ENCODE data around the gene GMDS. TPM values are rescaled to one million over a fixed set of nuclear protein-coding genes. Genes with fewer than 3 reads are reported as not detected.

The GMDS gene
- total RNA-seq, 3 donors from 2014 or later (not counting 1 experiment from before 2014, with no cell fraction given), result 23.6 to 31.0 (median 26.4) TPM

- H3K4me3 Mint-ChIP-seq, result no peak overlapping the region
- Histone ChIP-seq H3K36me3 (ENCODE audit: control insufficient read depth, insufficient read depth, low read length) (no peaks in the 10 kb centered on the region), H3K4me3 (ENCODE audit: low read length) (no peak overlapping the region), H3K27me3 (ENCODE audit: control insufficient read depth, insufficient read depth, low read length) (no peaks in the 10 kb centered on the region), H3K27ac (ENCODE audit: low read length) (no peak overlapping the region), H3K9me3 (ENCODE audit: control insufficient read depth, insufficient read depth, low read length) (no peaks in the 10 kb centered on the region), H3K4me1 (ENCODE audit: control insufficient read depth, insufficient read depth, low read length) (peaks cover 25% of the 10 kb centered on the region)
- ATAC-seq (peak in 1 of 3 donors; percentile 52), DNase-seq (no peak)
- no peaks in the 10 kb centered on the region for H3K9me3 Mint-ChIP-seq
- TF ChIP-seq, protein P1, sequence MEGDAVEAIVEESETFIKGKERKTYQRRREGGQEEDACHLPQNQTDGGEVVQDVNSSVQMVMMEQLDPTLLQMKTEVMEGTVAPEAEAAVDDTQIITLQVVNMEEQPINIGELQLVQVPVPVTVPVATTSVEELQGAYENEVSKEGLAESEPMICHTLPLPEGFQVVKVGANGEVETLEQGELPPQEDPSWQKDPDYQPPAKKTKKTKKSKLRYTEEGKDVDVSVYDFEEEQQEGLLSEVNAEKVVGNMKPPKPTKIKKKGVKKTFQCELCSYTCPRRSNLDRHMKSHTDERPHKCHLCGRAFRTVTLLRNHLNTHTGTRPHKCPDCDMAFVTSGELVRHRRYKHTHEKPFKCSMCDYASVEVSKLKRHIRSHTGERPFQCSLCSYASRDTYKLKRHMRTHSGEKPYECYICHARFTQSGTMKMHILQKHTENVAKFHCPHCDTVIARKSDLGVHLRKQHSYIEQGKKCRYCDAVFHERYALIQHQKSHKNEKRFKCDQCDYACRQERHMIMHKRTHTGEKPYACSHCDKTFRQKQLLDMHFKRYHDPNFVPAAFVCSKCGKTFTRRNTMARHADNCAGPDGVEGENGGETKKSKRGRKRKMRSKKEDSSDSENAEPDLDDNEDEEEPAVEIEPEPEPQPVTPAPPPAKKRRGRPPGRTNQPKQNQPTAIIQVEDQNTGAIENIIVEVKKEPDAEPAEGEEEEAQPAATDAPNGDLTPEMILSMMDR (IDR thresholded peaks at IDR 0.05), result no peak
- H3K27me3 Mint-ChIP-seq (ENCODE audit: low read depth in 2 of 2), result no peaks in the 10 kb centered on the region
- WGBS (ENCODE audit: insufficient coverage), result 67% methylated on average over 11 of the region's 11 CpGs
- no peak overlapping the region for H3K27ac Mint-ChIP-seq
- intact Hi-C loops (cut with micrococcal nuclease), result no loop called here
- H3K36me3 Mint-ChIP-seq, result no peaks in the 10 kb centered on the region
- peaks cover 47 to 53% of the 10 kb centered on the region in 2 donors for H3K4me1 Mint-ChIP-seq
These were observed 121.1 kb downstream of the GMDS start for GRCh38 chr6:2124260-2124709.

DNA sequence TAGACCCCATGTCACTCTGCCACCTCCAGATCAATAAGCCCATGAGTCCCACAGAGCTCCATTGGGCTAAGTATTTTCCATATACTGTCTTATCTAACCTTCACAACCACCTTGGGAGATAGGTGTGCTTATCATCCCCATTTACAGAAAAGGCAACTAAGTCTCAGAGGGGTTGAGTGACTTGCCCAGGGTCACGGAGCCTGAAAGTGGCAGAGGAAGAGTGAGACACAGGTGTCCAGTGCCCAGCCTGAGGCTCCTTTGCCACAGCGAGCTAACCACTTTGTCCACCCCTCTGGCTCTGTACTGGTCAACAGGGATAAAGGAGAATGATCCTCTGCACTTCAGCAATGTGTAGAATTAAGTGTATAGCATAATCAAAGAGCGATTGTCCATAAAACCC is 124.5 kb downstream of the GMDS start:
- Histone ChIP-seq H3K9me3 (ENCODE audit: control insufficient read depth, insufficient read depth, low read length) (no peaks in the 10 kb centered on the region), H3K27me3 (ENCODE audit: control insufficient read depth, insufficient read depth, low read length) (no peaks in the 10 kb centered on the region), H3K4me1 (ENCODE audit: control insufficient read depth, insufficient read depth, low read length) (no peaks in the 10 kb centered on the region), H3K36me3 (ENCODE audit: control insufficient read depth, insufficient read depth, low read length) (no peaks in the 10 kb centered on the region), H3K27ac (ENCODE audit: low read length) (no peak overlapping the region), H3K4me3 (ENCODE audit: low read length) (no peak overlapping the region)
- no peaks in the 10 kb centered on the region for H3K36me3 Mint-ChIP-seq
- 100% methylated on average over 2 of the region's 3 CpGs for WGBS (ENCODE audit: insufficient coverage)
- H3K27ac Mint-ChIP-seq, result no peak overlapping the region
- no peaks in the 10 kb centered on the region for H3K27me3 Mint-ChIP-seq (ENCODE audit: low read depth in 2 of 2)
- TF ChIP-seq, protein P1 (IDR thresholded peaks at IDR 0.05), result no peak
- no peak overlapping the region for H3K4me3 Mint-ChIP-seq
- no peaks in the 10 kb centered on the region for H3K9me3 Mint-ChIP-seq
- peaks cover 15 to 20% of the 10 kb centered on the region in 2 donors for H3K4me1 Mint-ChIP-seq
- DNase-seq (no peak), ATAC-seq (no peak)
- intact Hi-C loops (cut with micrococcal nuclease), result no loop called here

DNA sequence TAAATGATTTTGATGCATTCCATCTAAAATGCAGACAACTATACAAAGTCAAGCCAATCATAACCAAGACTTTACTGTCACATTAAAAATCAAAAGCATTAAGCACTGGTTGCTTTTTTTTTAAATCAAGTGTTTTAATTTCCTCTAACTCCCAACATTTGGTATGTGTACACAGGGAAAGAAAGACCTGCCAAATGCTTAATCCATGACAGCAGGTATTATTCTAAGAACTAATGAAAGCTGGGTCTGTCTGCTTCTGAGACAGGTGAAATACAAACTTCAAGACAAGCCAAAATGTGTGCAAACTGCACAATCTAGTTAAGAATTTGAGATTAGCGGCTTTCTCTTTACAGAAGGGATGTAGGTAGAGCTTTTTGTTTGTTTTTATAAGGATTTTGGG is 126.1 kb downstream of the GMDS start:
- Histone ChIP-seq H3K4me1 (ENCODE audit: control insufficient read depth, insufficient read depth, low read length) (no peaks in the 10 kb centered on the region), H3K9me3 (ENCODE audit: control insufficient read depth, insufficient read depth, low read length) (no peaks in the 10 kb centered on the region), H3K36me3 (ENCODE audit: control insufficient read depth, insufficient read depth, low read length) (peaks cover 2% of the 10 kb centered on the region), H3K27me3 (ENCODE audit: control insufficient read depth, insufficient read depth, low read length) (no peaks in the 10 kb centered on the region), H3K27ac (ENCODE audit: low read length) (no peak overlapping the region), H3K4me3 (ENCODE audit: low read length) (no peak overlapping the region)
- TF ChIP-seq, protein P1 (IDR thresholded peaks at IDR 0.05), result no peak
- DNase-seq (no peak), ATAC-seq (no peak)
- H3K36me3 Mint-ChIP-seq, result no peaks in the 10 kb centered on the region
- H3K4me3 Mint-ChIP-seq, result no peak overlapping the region
- no peaks in the 10 kb centered on the region for H3K9me3 Mint-ChIP-seq
- WGBS (ENCODE audit: insufficient coverage), result 100% methylated on average over 1 of the region's 1 CpG
- intact Hi-C loops (cut with micrococcal nuclease), result no loop called here
- peaks cover 2 to 8% of the 10 kb centered on the region in 2 donors for H3K4me1 Mint-ChIP-seq
- H3K27ac Mint-ChIP-seq, result no peak overlapping the region
- H3K27me3 Mint-ChIP-seq (ENCODE audit: low read depth in 2 of 2), result no peaks in the 10 kb centered on the region

DNA sequence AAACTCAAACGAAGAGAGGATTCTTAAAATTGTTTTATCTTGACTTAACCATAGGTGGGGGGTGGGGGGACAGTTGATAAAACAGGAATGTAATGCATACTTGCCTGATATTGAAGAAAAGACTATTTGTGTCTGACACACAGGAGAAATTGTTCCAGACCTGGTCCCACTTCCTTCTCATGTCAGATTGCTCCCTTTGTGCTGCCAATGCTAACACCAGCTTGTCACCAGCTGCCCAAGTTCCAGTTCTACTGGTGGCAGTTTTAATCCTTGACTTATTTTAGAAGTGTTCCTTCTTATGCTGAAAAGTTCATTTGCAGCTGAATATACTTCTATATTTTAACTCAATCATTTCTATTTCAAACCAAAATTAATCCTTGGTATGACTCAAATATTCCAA is 127.3 kb downstream of the GMDS start:
- no peaks in the 10 kb centered on the region for H3K27me3 Mint-ChIP-seq (ENCODE audit: low read depth in 2 of 2)
- Histone ChIP-seq H3K36me3 (ENCODE audit: control insufficient read depth, insufficient read depth, low read length) (peaks cover 2% of the 10 kb centered on the region), H3K4me3 (ENCODE audit: low read length) (no peak overlapping the region), H3K4me1 (ENCODE audit: control insufficient read depth, insufficient read depth, low read length) (no peaks in the 10 kb centered on the region), H3K27me3 (ENCODE audit: control insufficient read depth, insufficient read depth, low read length) (no peaks in the 10 kb centered on the region), H3K9me3 (ENCODE audit: control insufficient read depth, insufficient read depth, low read length) (no peaks in the 10 kb centered on the region), H3K27ac (ENCODE audit: low read length) (no peak overlapping the region)
- H3K9me3 Mint-ChIP-seq, result no peaks in the 10 kb centered on the region
- H3K27ac Mint-ChIP-seq, result no peak overlapping the region
- intact Hi-C loops (cut with micrococcal nuclease), result no loop called here
- 78% methylated on average over 1 of the region's 1 CpG for WGBS (ENCODE audit: insufficient coverage)
- no peak for ATAC-seq
- no peaks in the 10 kb centered on the region for H3K36me3 Mint-ChIP-seq
- TF ChIP-seq, protein P1 (IDR thresholded peaks at IDR 0.05), result no peak
- no peak overlapping the region for H3K4me3 Mint-ChIP-seq
- H3K4me1 Mint-ChIP-seq, result peaks cover 0 to 11% of the 10 kb centered on the region in 2 donors
- no peak for DNase-seq
